Trophoblast cell (in vitro differentiated cells and primary cell): ENCODE measurements around the gene XPR1.

ENCODE experiments used
- DNase-seq, 2 donors: peaks; one replicate each; pipeline ENCODE4 v3.0.0-alpha.2; 2016
- H2AFZ ChIP-seq: 2 replicates; pipeline ENCODE4 v1.6.1; 2013; ENCODE audit warnings: low read length, moderate library complexity, mild to moderate bottlenecking; ENCODE audit not compliant: insufficient read depth, poor library complexity
- H2AK5ac ChIP-seq: 2 replicates; pipeline ENCODE4 v1.6.1; 2013; ENCODE audit warnings: mild to moderate bottlenecking, low read length
- H2BK120ac ChIP-seq: 2 replicates; pipeline ENCODE4 v1.6.1; 2013; ENCODE audit warnings: low read length, mild to moderate bottlenecking, moderate library complexity; ENCODE audit not compliant: insufficient read depth, poor library complexity
- H2BK12ac ChIP-seq: 2 replicates; pipeline ENCODE4 v1.6.1; 2013; ENCODE audit warnings: mild to moderate bottlenecking, low read length, moderate library complexity
- H2BK5ac ChIP-seq: 2 replicates; pipeline ENCODE4 v1.6.1; 2013; ENCODE audit warnings: low read length, low read depth, moderate library complexity, mild to moderate bottlenecking; ENCODE audit not compliant: poor library complexity
- H3K14ac ChIP-seq: 2 replicates; pipeline ENCODE4 v1.6.1; 2013; ENCODE audit warnings: mild to moderate bottlenecking, low read length
- H3K18ac ChIP-seq: 2 replicates; pipeline ENCODE4 v1.6.1; 2013; ENCODE audit warnings: mild to moderate bottlenecking, low read length
- H3K23ac ChIP-seq: 2 replicates; pipeline ENCODE4 v1.6.1; 2013; ENCODE audit warnings: low read length
- H3K27ac ChIP-seq: 2 replicates; pipeline ENCODE4 v1.5.1; 2013; ENCODE audit warnings: low read depth, mild to moderate bottlenecking, inconsistent platforms, low read length, moderate library complexity
- H3K27me3 ChIP-seq: 2 replicates; pipeline ENCODE4 v1.6.1; 2013; ENCODE audit warnings: inconsistent platforms, mild to moderate bottlenecking, low read length, moderate library complexity; ENCODE audit not compliant: insufficient read depth
- H3K36me3 ChIP-seq, 2 experiments: 1 replicate in 1 of 2; 2 replicates in 1 of 2; pipeline ENCODE4 v1.6.1; 2013; ENCODE audit warnings: low read length in 2 of 2, mild to moderate bottlenecking in 2 of 2, moderate library complexity in 1 of 2; ENCODE audit not compliant: insufficient read depth in 2 of 2, control insufficient read depth in 1 of 2
- H3K4ac ChIP-seq: 2 replicates; pipeline ENCODE4 v1.6.1; 2013; ENCODE audit warnings: low read depth, mild to moderate bottlenecking, low read length, moderate library complexity
- H3K4me1 ChIP-seq, 2 experiments: 1 replicate in 1 of 2; 2 replicates in 1 of 2; pipeline ENCODE4 v1.6.1; 2013; ENCODE audit warnings: low read length in 2 of 2, mild to moderate bottlenecking in 2 of 2, moderate library complexity in 1 of 2; ENCODE audit not compliant: insufficient read depth in 2 of 2, control insufficient read depth in 1 of 2
- H3K4me2 ChIP-seq: 2 replicates; pipeline ENCODE4 v1.6.1; 2013; ENCODE audit warnings: inconsistent platforms, mild to moderate bottlenecking, low read length, moderate library complexity
- H3K4me3 ChIP-seq: 2 replicates; pipeline ENCODE4 v1.5.1; 2013; ENCODE audit warnings: mild to moderate bottlenecking, low read depth, low read length, inconsistent platforms
- H3K79me1 ChIP-seq: one replicate; pipeline ENCODE4 v1.6.1; 2013; ENCODE audit warnings: low read length
- H3K79me2 ChIP-seq: 2 replicates; pipeline ENCODE4 v1.6.1; 2013; ENCODE audit warnings: low read length, mild to moderate bottlenecking; ENCODE audit not compliant: control insufficient read depth, insufficient read depth, poor library complexity
- H3K9ac ChIP-seq: 2 replicates; pipeline ENCODE4 v1.6.1; 2013; ENCODE audit warnings: mild to moderate bottlenecking, low read length
- H3K9me3 ChIP-seq: 2 replicates; pipeline ENCODE4 v1.6.1; 2013; ENCODE audit warnings: low read depth, mild to moderate bottlenecking, control low read depth, inconsistent platforms, low read length; ENCODE audit not compliant: insufficient read depth
- H4K12ac ChIP-seq: 2 replicates; pipeline ENCODE4 v1.6.1; 2013; ENCODE audit warnings: low read depth, mild to moderate bottlenecking, low read length, moderate library complexity
- H4K8ac ChIP-seq: 2 replicates; pipeline ENCODE4 v1.6.1; 2013; ENCODE audit warnings: low read depth, mild to moderate bottlenecking, low read length, moderate library complexity
- H4K91ac ChIP-seq: one replicate; pipeline ENCODE4 v1.6.1; 2013; ENCODE audit warnings: low read depth, mild to moderate bottlenecking, low read length, moderate library complexity
- WGBS: extraction: QIAGEN DNeasy Blood & Tissue Kit; methylation state at CpG from one replicate; pipeline ENCODE4 v1.1.7; 2013; ENCODE audit warnings: missing lambda C conversion rate; ENCODE audit not compliant: insufficient read length, insufficient coverage; ENCODE audit errors: extremely low coverage; 5-methylcytosine and 5-hydroxymethylcytosine counted together

XPR1 gene

DNA sequence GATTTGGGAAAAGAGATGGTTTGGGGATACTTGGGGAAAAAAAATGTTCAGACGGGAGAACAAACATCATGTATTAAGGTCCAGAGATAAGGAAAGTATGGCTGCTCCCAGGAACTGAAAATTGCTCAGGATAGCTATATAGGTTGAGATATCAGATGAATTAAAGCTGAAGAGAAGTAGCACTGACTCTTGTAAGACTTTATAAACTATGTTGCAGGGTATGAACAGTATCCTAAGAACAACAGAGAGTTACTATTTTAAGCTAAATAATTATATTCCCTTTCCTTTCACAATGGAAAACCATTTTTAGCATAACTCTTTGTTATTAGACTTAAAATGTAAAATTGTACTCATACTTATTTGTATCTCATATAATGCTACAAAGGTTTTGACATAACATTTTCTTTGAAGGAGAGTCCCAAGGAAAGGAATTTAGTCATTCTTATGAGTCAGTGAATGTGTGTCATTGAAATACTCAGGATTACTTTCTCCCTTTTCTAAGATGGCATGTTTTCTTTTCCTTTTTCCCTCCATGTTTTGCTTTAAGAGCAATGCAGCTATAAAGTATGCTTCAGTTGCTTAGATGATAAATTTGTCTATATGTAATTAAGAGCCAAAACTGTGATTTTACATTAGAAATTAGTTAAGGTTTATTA lies 141.5 kb downstream of the XPR1 start:
- Histone ChIP-seq H3K4ac (no peak overlapping the region), H3K79me1 (no peaks in the 10 kb centered on the region), H3K27ac (no peak overlapping the region), H3K23ac (no peak overlapping the region), H3K9me3 (no peaks in the 10 kb centered on the region), H3K4me1 (no peaks in the 10 kb centered on the region), H4K12ac (no peak overlapping the region), H2AK5ac (no peak overlapping the region), H3K4me3 (no peak overlapping the region), H4K91ac (no peak overlapping the region), H2BK12ac (no peak overlapping the region), H3K18ac (no peak overlapping the region), H2AFZ (no peak overlapping the region), H2BK120ac (no peak overlapping the region), H2BK5ac (no peak overlapping the region), H3K14ac (no peak overlapping the region), H3K79me2 (no peaks in the 10 kb centered on the region), H3K27me3 (no peaks in the 10 kb centered on the region), H4K8ac (no peak overlapping the region), H3K4me2 (no peak overlapping the region), H3K9ac (no peak overlapping the region), H3K36me3 (no peaks in the 10 kb centered on the region)
- 100% methylated on average over 1 of the region's 1 CpG for WGBS
- peak; percentile 13 to 65 for DNase-seq

DNA sequence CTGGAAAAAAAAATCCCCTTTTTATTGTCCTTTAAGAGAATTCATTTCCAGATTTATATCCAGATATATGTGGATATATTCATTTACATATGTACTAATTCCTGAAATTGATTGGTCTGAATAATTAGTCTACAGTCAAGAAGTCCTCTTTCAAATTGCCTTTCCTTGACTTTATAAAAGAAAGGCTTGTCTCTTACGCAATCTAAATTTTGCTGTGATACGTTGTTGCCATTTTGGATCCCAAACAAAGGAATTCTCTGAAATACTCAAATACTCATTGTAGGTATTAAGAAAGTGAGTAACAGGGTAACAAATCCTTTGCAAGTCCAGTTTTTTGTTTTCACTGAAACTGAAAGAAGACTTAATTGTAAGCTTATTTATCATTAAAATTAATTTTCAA lies 144.0 kb downstream of the XPR1 start:
- Histone ChIP-seq H2AK5ac (no peak overlapping the region), H3K4me1 (no peaks in the 10 kb centered on the region), H3K9ac (no peak overlapping the region), H3K4me2 (no peak overlapping the region), H2AFZ (no peak overlapping the region), H3K79me1 (no peaks in the 10 kb centered on the region), H4K12ac (no peak overlapping the region), H2BK120ac (no peak overlapping the region), H3K27ac (no peak overlapping the region), H3K27me3 (no peaks in the 10 kb centered on the region), H4K8ac (no peak overlapping the region), H3K4me3 (no peak overlapping the region), H3K14ac (no peak overlapping the region), H3K18ac (no peak overlapping the region), H3K23ac (no peak overlapping the region), H4K91ac (no peak overlapping the region), H2BK5ac (no peak overlapping the region), H3K79me2 (no peaks in the 10 kb centered on the region), H3K4ac (no peak overlapping the region), H2BK12ac (no peak overlapping the region), H3K36me3 (no peaks in the 10 kb centered on the region), H3K9me3 (no peaks in the 10 kb centered on the region)
- no CpG with 5 or more reads among the region's 2 CpGs for WGBS
- no peak for DNase-seq

DNA sequence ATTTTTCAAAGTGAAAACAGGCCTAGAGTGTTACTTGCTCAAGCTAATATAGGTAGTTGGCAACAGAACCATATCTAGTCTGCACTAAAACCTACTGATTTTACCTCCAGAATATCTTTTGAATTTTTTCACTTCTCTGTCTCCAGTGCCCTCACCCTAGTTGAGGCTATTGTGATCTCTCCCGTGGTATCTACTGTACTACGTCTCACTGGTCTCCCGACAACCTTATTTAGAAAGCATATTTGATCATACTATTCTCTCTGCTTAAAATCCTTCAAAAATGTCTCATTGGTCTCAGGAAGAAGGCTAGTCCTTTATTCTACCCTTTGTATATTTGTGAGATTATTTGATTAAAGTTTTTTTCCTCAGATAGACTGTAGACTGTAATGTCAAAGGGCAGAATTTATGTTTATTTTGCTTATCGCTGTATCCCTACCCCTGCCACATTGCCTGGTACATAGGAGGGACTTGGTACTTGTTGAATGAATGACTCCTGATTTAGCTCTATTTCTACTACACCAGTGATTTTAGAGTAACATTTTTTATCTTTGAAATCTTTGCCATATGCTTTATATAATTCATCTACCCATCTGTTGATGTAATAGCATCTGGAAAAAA lies 145.4 kb downstream of the XPR1 start:
- Histone ChIP-seq H2BK12ac (no peak overlapping the region), H3K4me1 (no peaks in the 10 kb centered on the region)

DNA sequence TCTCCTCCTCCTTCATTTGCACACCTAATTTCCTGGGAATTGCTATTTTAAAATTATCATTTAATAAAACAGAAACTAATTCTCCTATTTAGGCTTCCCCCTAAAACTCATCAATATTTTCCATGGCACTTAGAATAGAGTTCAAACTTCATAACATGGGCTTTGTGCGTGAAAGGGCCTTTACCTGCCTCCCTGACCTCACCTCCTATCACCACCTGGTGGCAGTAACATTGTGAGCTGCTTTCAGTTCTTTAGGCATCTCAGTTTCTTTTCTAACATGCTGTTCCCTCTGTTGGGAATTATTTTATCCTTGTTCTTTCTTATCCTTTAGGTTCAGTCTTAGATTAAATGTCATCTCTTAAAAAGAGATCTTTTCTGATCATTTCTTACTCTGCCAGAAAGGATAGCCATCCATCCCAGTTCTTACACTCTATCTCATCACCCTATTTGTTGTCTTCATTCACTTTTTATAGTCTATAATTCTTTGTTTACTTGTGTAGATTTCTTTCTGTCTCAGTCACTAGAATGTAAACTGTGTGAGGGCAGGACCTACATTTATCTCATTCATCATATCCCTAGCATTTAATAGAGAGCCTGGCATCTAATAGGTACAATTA lies 147.1 kb downstream of the XPR1 start:
- H3K18ac ChIP-seq = no peak overlapping the region
- no peaks in the 10 kb centered on the region for H3K27me3 ChIP-seq
- H2BK12ac ChIP-seq = no peak overlapping the region
- no peak overlapping the region for H3K4me3 ChIP-seq
- no CpG with 5 or more reads among the region's 1 CpG for WGBS
- H3K36me3 ChIP-seq = no peaks in the 10 kb centered on the region
- no peak overlapping the region for H3K27ac ChIP-seq
- no peak overlapping the region for H2AFZ ChIP-seq
- no peak overlapping the region for H3K4me2 ChIP-seq
- H4K12ac ChIP-seq = no peak overlapping the region
- H3K9me3 ChIP-seq = no peaks in the 10 kb centered on the region
- no peak overlapping the region for H3K23ac ChIP-seq
- no peak overlapping the region for H4K8ac ChIP-seq
- DNase-seq = peak in 1 of 2 donors; percentile 45
- H2BK120ac ChIP-seq = no peak overlapping the region
- H2AK5ac ChIP-seq = no peak overlapping the region
- no peaks in the 10 kb centered on the region for H3K4me1 ChIP-seq
- no peak overlapping the region for H3K4ac ChIP-seq
- H3K14ac ChIP-seq = no peak overlapping the region
- H4K91ac ChIP-seq = no peak overlapping the region
- H3K79me2 ChIP-seq = no peaks in the 10 kb centered on the region
- no peaks in the 10 kb centered on the region for H3K79me1 ChIP-seq
- H3K9ac ChIP-seq = no peak overlapping the region
- H2BK5ac ChIP-seq = no peak overlapping the region

More for the DNA sequence above, 145.4 kb downstream of the XPR1 start:
- no peaks in the 10 kb centered on the region for H3K27me3 ChIP-seq
- no peak overlapping the region for H3K14ac ChIP-seq
- H3K4me3 ChIP-seq = no peak overlapping the region
- H3K9ac ChIP-seq = no peak overlapping the region
- H3K36me3 ChIP-seq = no peaks in the 10 kb centered on the region
- H4K91ac ChIP-seq = no peak overlapping the region
- no peak overlapping the region for H3K4ac ChIP-seq
- no peak overlapping the region for H2AK5ac ChIP-seq
- H3K9me3 ChIP-seq = no peaks in the 10 kb centered on the region
- DNase-seq = no peak
- no peak overlapping the region for H4K12ac ChIP-seq
- H4K8ac ChIP-seq = no peak overlapping the region
- no peak overlapping the region for H3K27ac ChIP-seq
- no peak overlapping the region for H3K23ac ChIP-seq
- no peak overlapping the region for H2AFZ ChIP-seq
- H2BK5ac ChIP-seq = no peak overlapping the region
- H3K79me2 ChIP-seq = no peaks in the 10 kb centered on the region
- no peak overlapping the region for H3K18ac ChIP-seq
- H3K4me2 ChIP-seq = no peak overlapping the region
- no peak overlapping the region for H2BK120ac ChIP-seq
- H3K79me1 ChIP-seq = no peaks in the 10 kb centered on the region
- WGBS = no CpG with 5 or more reads among the region's 4 CpGs
